ENCODE measurements around the gene KDM4C. TPM values are rescaled to one million over a fixed set of nuclear protein-coding genes. Genes with fewer than 3 reads are reported as not detected.
A peak's percentile ranks its signal among the peaks of the same experiment; 100 is the strongest.

The KDM4C gene
- total and polyA plus RNA-seq, 7 donors = 16.4 to 33.5 (median 28.8) TPM

GRCh38 chr9:6901180-6901579 is 143.4 kb downstream of the KDM4C start:
- peaks cover 0 to 14% (median 5%) of the 10 kb centered on the region in 4 donors for H3K4me1 ChIP-seq
- intact Hi-C loops (cut with DNase I) = no loop called here
- no peaks in the 10 kb centered on the region for H3K27me3 ChIP-seq
- H3K36me3 ChIP-seq = no peaks in the 10 kb centered on the region
- H3K4me3 ChIP-seq = no peak overlapping the region
- DNase-seq = no peak
- no peaks in the 10 kb centered on the region for H3K9me3 ChIP-seq
- TF ChIP-seq EP300 (IDR thresholded peaks at IDR 0.05) (no peak), CTCF (IDR thresholded peaks at IDR 0.05) (no peak), POLR2AphosphoS5 (IDR thresholded peaks at IDR 0.05) (no peak), POLR2A (IDR thresholded peaks at IDR 0.05) (no peak)
- no peak overlapping the region for H3K27ac ChIP-seq
- 89 to 95% methylated on average over 2 of the region's 2 CpGs for WGBS, 2 donors

GRCh38 chr9:6902423-6902822 is 144.7 kb downstream of the KDM4C start:
- peaks cover 0 to 10% (median 3%) of the 10 kb centered on the region in 4 donors for H3K4me1 ChIP-seq
- TF ChIP-seq CTCF (IDR thresholded peaks at IDR 0.05) (no peak), POLR2A (IDR thresholded peaks at IDR 0.05) (no peak), EP300 (IDR thresholded peaks at IDR 0.05) (no peak), POLR2AphosphoS5 (IDR thresholded peaks at IDR 0.05) (no peak)
- 67 to 82% methylated on average over 5 of the region's 5 CpGs for WGBS, 2 donors
- H3K4me3 ChIP-seq = no peak overlapping the region
- H3K27me3 ChIP-seq = no peaks in the 10 kb centered on the region
- H3K36me3 ChIP-seq = no peaks in the 10 kb centered on the region
- no peak for DNase-seq
- intact Hi-C loops (cut with DNase I) = no loop called here
- H3K27ac ChIP-seq = no peak overlapping the region
- H3K9me3 ChIP-seq = no peaks in the 10 kb centered on the region

- intact Hi-C loops (cut with DNase I) = no loop called here
- 82 to 83% methylated on average over 2 of the region's 2 CpGs for WGBS, 2 donors
- Histone ChIP-seq H3K4me3 (no peak overlapping the region), H3K27me3 (no peaks in the 10 kb centered on the region), H3K27ac (no peak overlapping the region), H3K4me1 (peaks cover 0 to 10% (median 0%) of the 10 kb centered on the region in 4 donors), H3K36me3 (no peaks in the 10 kb centered on the region), H3K9me3 (no peaks in the 10 kb centered on the region)
- no peak for DNase-seq
- no peak for TF ChIP-seq POLR2AphosphoS5 (IDR thresholded peaks at IDR 0.05)
- no peak for TF ChIP-seq EP300 (IDR thresholded peaks at IDR 0.05)
These were observed 146.6 kb downstream of the KDM4C start for GRCh38 chr9:6904371-6904770.

GRCh38 chr9:6905850-6906375 is 148.1 kb downstream of the KDM4C start:
- no peak for DNase-seq
- H3K9me3 ChIP-seq = no peaks in the 10 kb centered on the region
- no peaks in the 10 kb centered on the region for H3K36me3 ChIP-seq
- TF ChIP-seq CTCF (IDR thresholded peaks at IDR 0.05) (no peak), POLR2A (IDR thresholded peaks at IDR 0.05) (no peak), POLR2AphosphoS5 (IDR thresholded peaks at IDR 0.05) (no peak), EP300 (IDR thresholded peaks at IDR 0.05) (no peak)
- no peak overlapping the region for H3K4me3 ChIP-seq
- H3K27ac ChIP-seq = no peak overlapping the region
- peaks cover 0 to 10% (median 0%) of the 10 kb centered on the region in 4 donors for H3K4me1 ChIP-seq
- no peaks in the 10 kb centered on the region for H3K27me3 ChIP-seq
- 82 to 92% methylated on average over 6 of the region's 6 CpGs for WGBS, 2 donors
- intact Hi-C loops (cut with DNase I) = no loop called here

- Histone ChIP-seq H3K4me3 (no peak overlapping the region), H3K4me1 (peaks cover 0 to 9% (median 6%) of the 10 kb centered on the region in 4 donors), H3K27ac (no peak overlapping the region), H3K36me3 (no peaks in the 10 kb centered on the region), H3K9me3 (no peaks in the 10 kb centered on the region), H3K27me3 (no peaks in the 10 kb centered on the region)
- intact Hi-C loops (cut with DNase I) = no loop called here
- TF ChIP-seq POLR2AphosphoS5 (IDR thresholded peaks at IDR 0.05) = no peak
- TF ChIP-seq CTCF (IDR thresholded peaks at IDR 0.05) = peak in 1 of 4 experiments; percentile 49
- no peak for TF ChIP-seq EP300 (IDR thresholded peaks at IDR 0.05)
- no peak for DNase-seq
- WGBS, 2 donors = 75 to 85% methylated on average over 4 of the region's 4 CpGs
These were observed 150.1 kb downstream of the KDM4C start for GRCh38 chr9:6907772-6908381.

Data from sigmoid colon (tissue), 7 donors.